HG03432 (cell line): ENCODE results near the gene SERPINA5.

Experiments used
- ATAC-seq: cut with Tn5 transposase; IDR thresholded peaks from one replicate; pipeline ENCODE4 v1.9.1; 2021; ENCODE audit warnings: mild to moderate bottlenecking, moderate library complexity; ENCODE audit not compliant: unreplicated experiment

SERPINA5 gene

DNA sequence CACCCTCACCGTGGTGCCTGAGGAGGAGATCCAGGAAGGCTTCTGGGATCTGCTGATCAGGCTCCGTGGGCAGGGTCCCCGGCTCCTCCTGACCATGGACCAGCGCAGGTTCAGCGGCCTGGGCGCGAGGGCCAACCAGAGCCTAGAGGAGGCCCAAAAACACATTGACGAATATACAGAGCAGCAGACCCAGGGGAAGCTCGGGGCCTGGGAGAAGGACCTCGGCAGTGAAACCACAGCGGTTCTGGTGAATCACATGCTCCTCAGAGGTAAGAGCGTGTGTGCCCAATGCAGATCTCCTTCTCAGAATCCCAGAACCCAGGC is 60.4 kb downstream of the SERPINA5 start:
- ATAC-seq, result no peak
